GM23338 (cell line): ENCODE results near the gene SLC7A14. TPM values are rescaled to one million over a fixed set of nuclear protein-coding genes. Genes with fewer than 3 reads are reported as not detected.

ENCODE experiments used
- ATAC-seq: fragments of 200-7000 bp; cut with Tn5 transposase; 3 replicates; pipeline ENCODE4 v1.9.1; 2020
- DNase-seq: peaks from one replicate; pipeline ENCODE4 v3.0.0-alpha.2; 2015; ENCODE audit warnings: low spot score
- H2AFZ ChIP-seq: fragments of 200-600 bp; sonication (generic); 2 replicates; pipeline ENCODE4 v1.8.0; 2016; ENCODE audit warnings: antibody characterized with exemption, mild to moderate bottlenecking, moderate library complexity
- H3F3A ChIP-seq: fragments of 200-600 bp; sonication (generic); replicated peaks from 2 replicates; pipeline ENCODE4 v1.8.0; 2017; ENCODE audit warnings: antibody characterized with exemption, mixed run types, low read depth
- H3K27ac ChIP-seq: fragments of 200-600 bp; sonication (generic); 2 replicates; pipeline ENCODE4 v1.6.1; 2016; ENCODE audit warnings: low read depth
- H3K27me3 ChIP-seq: fragments of 200-600 bp; sonication (generic); 2 replicates; pipeline ENCODE4 v1.8.0; 2016; ENCODE audit warnings: mild to moderate bottlenecking, mixed run types, moderate library complexity; ENCODE audit not compliant: insufficient read depth
- H3K36me3 ChIP-seq: fragments of 200-600 bp; sonication (generic); 2 replicates; pipeline ENCODE4 v1.8.0; 2016; ENCODE audit warnings: mild to moderate bottlenecking; ENCODE audit not compliant: insufficient read depth
- H3K4me1 ChIP-seq: fragments of 200-600 bp; sonication (generic); 2 replicates; pipeline ENCODE4 v1.8.0; 2016; ENCODE audit warnings: mild to moderate bottlenecking, moderate library complexity; ENCODE audit not compliant: insufficient read depth
- H3K4me2 ChIP-seq: fragments of 200-600 bp; sonication (generic); 2 replicates; pipeline ENCODE4 v1.7.1; 2017; ENCODE audit warnings: mixed run types
- H3K4me3 ChIP-seq: fragments of 200-600 bp; sonication (generic); 2 replicates; pipeline ENCODE4 v1.6.1; 2016; ENCODE audit warnings: mixed run types
- H3K79me2 ChIP-seq: fragments of 200-600 bp; sonication (generic); replicated peaks from 2 replicates; pipeline ENCODE4 v1.8.0; 2017; ENCODE audit warnings: mild to moderate bottlenecking; ENCODE audit not compliant: insufficient read depth
- H3K9me2 ChIP-seq: fragments of 200-600 bp; sonication (generic); 2 replicates; pipeline ENCODE4 v1.8.0; 2017; ENCODE audit not compliant: insufficient read depth
- H4K20me1 ChIP-seq: fragments of 200-600 bp; sonication (generic); replicated peaks from 2 replicates; pipeline ENCODE4 v1.8.0; 2017; ENCODE audit warnings: mild to moderate bottlenecking; ENCODE audit not compliant: insufficient read depth
- H3K27ac Mint-ChIP-seq: 2 replicates; pipeline ENCODE4 v1.8.0; 2020; ENCODE audit warnings: inconsistent platforms, mild to moderate bottlenecking, moderate library complexity, mixed read lengths
- H3K27me3 Mint-ChIP-seq: 3 replicates; pipeline ENCODE4 v1.8.0; 2022; ENCODE audit warnings: low read depth, mild to moderate bottlenecking, moderate library complexity, mixed read lengths, inconsistent platforms; ENCODE audit not compliant: insufficient read depth, poor library complexity
- H3K36me3 Mint-ChIP-seq: 3 replicates; pipeline ENCODE4 v1.8.0; 2021; ENCODE audit warnings: low read depth, mild to moderate bottlenecking, inconsistent platforms, moderate library complexity, mixed read lengths
- H3K4me1 Mint-ChIP-seq: 3 replicates; pipeline ENCODE4 v1.8.0; 2020; ENCODE audit warnings: mild to moderate bottlenecking, inconsistent platforms, mixed read lengths
- H3K4me3 Mint-ChIP-seq: 3 replicates; pipeline ENCODE4 v1.8.0; 2021; ENCODE audit warnings: moderate library complexity, mild to moderate bottlenecking, inconsistent platforms, mixed read lengths
- H3K9me3 Mint-ChIP-seq: 3 replicates; pipeline ENCODE4 v1.8.0; 2020; ENCODE audit warnings: moderate library complexity, mild to moderate bottlenecking, inconsistent platforms, mixed read lengths
- CREB1 ChIP-seq: fragments of 250-450 bp; sonication (Bioruptor Pico); IDR thresholded peaks from 2 replicates; pipeline ENCODE4 v1.5.0; 2020; ENCODE audit warnings: low read depth, mild to moderate bottlenecking, moderate library complexity
- ETS1 ChIP-seq: IDR thresholded peaks from 2 replicates; pipeline ENCODE4 v1.6.1; 2016; ENCODE audit warnings: antibody characterized with exemption
- EZH2 ChIP-seq: fragments of 200-600 bp; sonication (generic); IDR thresholded peaks from one replicate; pipeline ENCODE4 v1.8.0; 2017; ENCODE audit warnings: antibody characterized with exemption, mild to moderate bottlenecking, low read depth; ENCODE audit not compliant: unreplicated experiment
- EZH2phosphoT487 ChIP-seq: fragments of 200-600 bp; sonication (generic); IDR thresholded peaks from one replicate; pipeline ENCODE4 v1.8.1; 2018; ENCODE audit warnings: antibody characterized with exemption; ENCODE audit not compliant: unreplicated experiment
- JUNB ChIP-seq: IDR thresholded peaks from one replicate; pipeline ENCODE4 v1.6.1; 2016; ENCODE audit warnings: antibody characterized with exemption; ENCODE audit not compliant: unreplicated experiment
- NANOG ChIP-seq: IDR thresholded peaks from 2 replicates; pipeline ENCODE4 v1.6.1; 2016; ENCODE audit warnings: antibody characterized with exemption, borderline replicate concordance
- POLR2AphosphoS5 ChIP-seq: IDR thresholded peaks from 2 replicates; pipeline ENCODE4 v1.6.1; 2016; ENCODE audit warnings: antibody characterized with exemption, low read depth
- STAT1 ChIP-seq: IDR thresholded peaks from one replicate; pipeline ENCODE4 v1.6.1; 2016; ENCODE audit warnings: antibody characterized with exemption; ENCODE audit not compliant: unreplicated experiment
- ZNF114 ChIP-seq: fragments of 250-450 bp; sonication (Bioruptor Pico); IDR thresholded peaks from 2 replicates; pipeline ENCODE4 v1.5.0; 2020; ENCODE audit warnings: mild to moderate bottlenecking, moderate library complexity
- ZNF331 ChIP-seq: fragments of 250-450 bp; sonication (Bioruptor Pico); IDR thresholded peaks from 2 replicates; pipeline ENCODE4 v1.5.0; 2020; ENCODE audit warnings: low read depth, mild to moderate bottlenecking, moderate library complexity
- polyA plus RNA-seq: library from polyadenylated mRNA; unstranded; fragments of >200 nt; fragmentation: Nextera tagmentation; extraction: Ambion mirVana; gene quantifications from 2 replicates; pipeline ENCODE4 v1.2.1, GENCODE V29; 2016
- total RNA-seq: library from RNA; depleted of rRNA; stranded (reverse); fragments of >200 nt; shearing (Covaris generic); gene quantifications from 2 replicates; pipeline ENCODE4 v1.2.3, GENCODE V29; 2014
- TF ChIP-seq, protein P1 (sequence below): IDR thresholded peaks from one replicate; pipeline ENCODE4 v1.6.1; 2018; ENCODE audit warnings: antibody characterized with exemption; ENCODE audit not compliant: unreplicated experiment
- TF ChIP-seq, protein P2 (sequence below): fragments of 250-450 bp; sonication (Bioruptor Pico); IDR thresholded peaks from 2 replicates; pipeline ENCODE4 v1.5.0; 2020; ENCODE audit warnings: mild to moderate bottlenecking, moderate library complexity

The SLC7A14 gene
- total and polyA plus RNA-seq, 2 experiments from 2014 or later: 0.49 to 0.82 TPM

- Histone ChIP-seq H3K4me3 (no peak overlapping the region), H3K36me3 (no peaks in the 10 kb centered on the region), H3K4me1 (peaks cover 36% of the 10 kb centered on the region), H2AFZ (no peak overlapping the region), H4K20me1 (no peaks in the 10 kb centered on the region), H3K9me2 (no peaks in the 10 kb centered on the region), H3K27ac (no peak overlapping the region), H3K4me2 (no peak overlapping the region; the same call in 1 of the 2 replicates), H3F3A (no peaks in the 10 kb centered on the region), H3K27me3 (no peaks in the 10 kb centered on the region), H3K79me2 (no peaks in the 10 kb centered on the region)
- DNase-seq: peak; percentile 33
- Mint-ChIP-seq H3K27ac (no peak overlapping the region), H3K36me3 (no peaks in the 10 kb centered on the region), H3K4me1 (peaks cover 39% of the 10 kb centered on the region; the same call in 2 of the 3 replicates), H3K27me3 (no peaks in the 10 kb centered on the region), H3K9me3 (no peaks in the 10 kb centered on the region), H3K4me3 (no peak overlapping the region)
- TF ChIP-seq STAT1 (no peak), ZNF331 (CRISPR knock-in tag) (no peak)
- peak; percentile 32 for ATAC-seq
Observed at GRCh38 chr3:170465955-170466354, 119.9 kb downstream of the SLC7A14 start.

GRCh38 chr3:170463011-170463410, 122.9 kb downstream of the SLC7A14 start:
- no peak overlapping the region for H3K4me3 ChIP-seq
- DNase-seq (no peak), ATAC-seq (no peak)
- Mint-ChIP-seq H3K27me3 (no peaks in the 10 kb centered on the region), H3K9me3 (no peaks in the 10 kb centered on the region), H3K36me3 (no peaks in the 10 kb centered on the region), H3K4me1 (peaks cover 26% of the 10 kb centered on the region; the same call in 2 of the 3 replicates), H3K4me3 (no peak overlapping the region), H3K27ac (no peak overlapping the region)
- 0 out of 2 replicates have a peak overlapping the region, but pooled peaks have one; percentile 30 for H2AFZ ChIP-seq
- H3K4me1 ChIP-seq: peaks cover 29% of the 10 kb centered on the region
- no peaks in the 10 kb centered on the region for H3K27me3 ChIP-seq
- no peaks in the 10 kb centered on the region for H3K36me3 ChIP-seq
- H3K79me2 ChIP-seq: no peaks in the 10 kb centered on the region
- no peak overlapping the region for H3K27ac ChIP-seq
- H4K20me1 ChIP-seq: no peaks in the 10 kb centered on the region
- H3K9me2 ChIP-seq: no peaks in the 10 kb centered on the region
- no peak overlapping the region for H3K4me2 ChIP-seq
- H3F3A ChIP-seq: no peaks in the 10 kb centered on the region
- TF ChIP-seq JUNB (no peak), NANOG (no peak), EZH2 (no peak), CREB1 (no peak), ZNF331 (CRISPR knock-in tag) (no peak), ZNF114 (CRISPR knock-in tag) (no peak), POLR2AphosphoS5 (no peak), EZH2phosphoT487 (no peak), ETS1 (no peak), STAT1 (no peak)
- TF ChIP-seq, protein P1, sequence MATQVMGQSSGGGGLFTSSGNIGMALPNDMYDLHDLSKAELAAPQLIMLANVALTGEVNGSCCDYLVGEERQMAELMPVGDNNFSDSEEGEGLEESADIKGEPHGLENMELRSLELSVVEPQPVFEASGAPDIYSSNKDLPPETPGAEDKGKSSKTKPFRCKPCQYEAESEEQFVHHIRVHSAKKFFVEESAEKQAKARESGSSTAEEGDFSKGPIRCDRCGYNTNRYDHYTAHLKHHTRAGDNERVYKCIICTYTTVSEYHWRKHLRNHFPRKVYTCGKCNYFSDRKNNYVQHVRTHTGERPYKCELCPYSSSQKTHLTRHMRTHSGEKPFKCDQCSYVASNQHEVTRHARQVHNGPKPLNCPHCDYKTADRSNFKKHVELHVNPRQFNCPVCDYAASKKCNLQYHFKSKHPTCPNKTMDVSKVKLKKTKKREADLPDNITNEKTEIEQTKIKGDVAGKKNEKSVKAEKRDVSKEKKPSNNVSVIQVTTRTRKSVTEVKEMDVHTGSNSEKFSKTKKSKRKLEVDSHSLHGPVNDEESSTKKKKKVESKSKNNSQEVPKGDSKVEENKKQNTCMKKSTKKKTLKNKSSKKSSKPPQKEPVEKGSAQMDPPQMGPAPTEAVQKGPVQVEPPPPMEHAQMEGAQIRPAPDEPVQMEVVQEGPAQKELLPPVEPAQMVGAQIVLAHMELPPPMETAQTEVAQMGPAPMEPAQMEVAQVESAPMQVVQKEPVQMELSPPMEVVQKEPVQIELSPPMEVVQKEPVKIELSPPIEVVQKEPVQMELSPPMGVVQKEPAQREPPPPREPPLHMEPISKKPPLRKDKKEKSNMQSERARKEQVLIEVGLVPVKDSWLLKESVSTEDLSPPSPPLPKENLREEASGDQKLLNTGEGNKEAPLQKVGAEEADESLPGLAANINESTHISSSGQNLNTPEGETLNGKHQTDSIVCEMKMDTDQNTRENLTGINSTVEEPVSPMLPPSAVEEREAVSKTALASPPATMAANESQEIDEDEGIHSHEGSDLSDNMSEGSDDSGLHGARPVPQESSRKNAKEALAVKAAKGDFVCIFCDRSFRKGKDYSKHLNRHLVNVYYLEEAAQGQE: no peak
- TF ChIP-seq, protein P2, sequence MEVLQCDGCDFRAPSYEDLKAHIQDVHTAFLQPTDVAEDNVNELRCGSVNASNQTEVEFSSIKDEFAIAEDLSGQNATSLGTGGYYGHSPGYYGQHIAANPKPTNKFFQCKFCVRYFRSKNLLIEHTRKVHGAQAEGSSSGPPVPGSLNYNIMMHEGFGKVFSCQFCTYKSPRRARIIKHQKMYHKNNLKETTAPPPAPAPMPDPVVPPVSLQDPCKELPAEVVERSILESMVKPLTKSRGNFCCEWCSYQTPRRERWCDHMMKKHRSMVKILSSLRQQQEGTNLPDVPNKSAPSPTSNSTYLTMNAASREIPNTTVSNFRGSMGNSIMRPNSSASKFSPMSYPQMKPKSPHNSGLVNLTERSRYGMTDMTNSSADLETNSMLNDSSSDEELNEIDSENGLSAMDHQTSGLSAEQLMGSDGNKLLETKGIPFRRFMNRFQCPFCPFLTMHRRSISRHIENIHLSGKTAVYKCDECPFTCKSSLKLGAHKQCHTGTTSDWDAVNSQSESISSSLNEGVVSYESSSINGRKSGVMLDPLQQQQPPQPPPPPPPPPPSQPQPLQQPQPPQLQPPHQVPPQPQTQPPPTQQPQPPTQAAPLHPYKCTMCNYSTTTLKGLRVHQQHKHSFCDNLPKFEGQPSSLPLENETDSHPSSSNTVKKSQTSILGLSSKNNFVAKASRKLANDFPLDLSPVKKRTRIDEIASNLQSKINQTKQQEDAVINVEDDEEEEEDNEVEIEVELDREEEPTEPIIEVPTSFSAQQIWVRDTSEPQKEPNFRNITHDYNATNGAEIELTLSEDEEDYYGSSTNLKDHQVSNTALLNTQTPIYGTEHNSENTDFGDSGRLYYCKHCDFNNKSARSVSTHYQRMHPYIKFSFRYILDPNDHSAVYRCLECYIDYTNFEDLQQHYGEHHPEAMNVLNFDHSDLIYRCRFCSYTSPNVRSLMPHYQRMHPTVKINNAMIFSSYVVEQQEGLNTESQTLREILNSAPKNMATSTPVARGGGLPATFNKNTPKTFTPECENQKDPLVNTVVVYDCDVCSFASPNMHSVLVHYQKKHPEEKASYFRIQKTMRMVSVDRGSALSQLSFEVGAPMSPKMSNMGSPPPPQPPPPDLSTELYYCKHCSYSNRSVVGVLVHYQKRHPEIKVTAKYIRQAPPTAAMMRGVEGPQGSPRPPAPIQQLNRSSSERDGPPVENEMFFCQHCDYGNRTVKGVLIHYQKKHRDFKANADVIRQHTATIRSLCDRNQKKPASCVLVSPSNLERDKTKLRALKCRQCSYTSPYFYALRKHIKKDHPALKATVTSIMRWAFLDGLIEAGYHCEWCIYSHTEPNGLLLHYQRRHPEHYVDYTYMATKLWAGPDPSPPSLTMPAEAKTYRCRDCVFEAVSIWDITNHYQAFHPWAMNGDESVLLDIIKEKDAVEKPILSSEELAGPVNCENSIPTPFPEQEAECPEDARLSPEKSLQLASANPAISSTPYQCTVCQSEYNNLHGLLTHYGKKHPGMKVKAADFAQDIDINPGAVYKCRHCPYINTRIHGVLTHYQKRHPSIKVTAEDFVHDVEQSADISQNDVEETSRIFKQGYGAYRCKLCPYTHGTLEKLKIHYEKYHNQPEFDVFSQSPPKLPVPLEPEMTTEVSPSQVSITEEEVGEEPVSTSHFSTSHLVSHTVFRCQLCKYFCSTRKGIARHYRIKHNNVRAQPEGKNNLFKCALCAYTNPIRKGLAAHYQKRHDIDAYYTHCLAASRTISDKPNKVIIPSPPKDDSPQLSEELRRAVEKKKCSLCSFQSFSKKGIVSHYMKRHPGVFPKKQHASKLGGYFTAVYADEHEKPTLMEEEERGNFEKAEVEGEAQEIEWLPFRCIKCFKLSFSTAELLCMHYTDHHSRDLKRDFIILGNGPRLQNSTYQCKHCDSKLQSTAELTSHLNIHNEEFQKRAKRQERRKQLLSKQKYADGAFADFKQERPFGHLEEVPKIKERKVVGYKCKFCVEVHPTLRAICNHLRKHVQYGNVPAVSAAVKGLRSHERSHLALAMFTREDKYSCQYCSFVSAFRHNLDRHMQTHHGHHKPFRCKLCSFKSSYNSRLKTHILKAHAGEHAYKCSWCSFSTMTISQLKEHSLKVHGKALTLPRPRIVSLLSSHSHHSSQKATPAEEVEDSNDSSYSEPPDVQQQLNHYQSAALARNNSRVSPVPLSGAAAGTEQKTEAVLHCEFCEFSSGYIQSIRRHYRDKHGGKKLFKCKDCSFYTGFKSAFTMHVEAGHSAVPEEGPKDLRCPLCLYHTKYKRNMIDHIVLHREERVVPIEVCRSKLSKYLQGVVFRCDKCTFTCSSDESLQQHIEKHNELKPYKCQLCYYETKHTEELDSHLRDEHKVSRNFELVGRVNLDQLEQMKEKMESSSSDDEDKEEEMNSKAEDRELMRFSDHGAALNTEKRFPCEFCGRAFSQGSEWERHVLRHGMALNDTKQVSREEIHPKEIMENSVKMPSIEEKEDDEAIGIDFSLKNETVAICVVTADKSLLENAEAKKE (CRISPR knock-in tag): no peak
